ENCODE results near the gene CYP24A1. TPM values are rescaled to one million over a fixed set of nuclear protein-coding genes. Genes with fewer than 3 reads are reported as not detected.
"Not testable (repeated sequence)": the region's sequence is repeated elsewhere in the genome, so short reads cannot be mapped to it uniquely, and the experiment has no call there.

The CYP24A1 gene
- total RNA-seq, 2 donors from 2014 or later: 0.08 TPM; not detected in 1

GRCh38 chr20:54131675-54132611, 41.8 kb downstream of the CYP24A1 start:
- H3K9me3 Mint-ChIP-seq: no peaks in the 10 kb centered on the region
- ATAC-seq (replicated peaks): no peak
- no peak overlapping the region for H3K4me3 Mint-ChIP-seq
- peaks cover 4% of the 10 kb centered on the region for H3K27me3 Mint-ChIP-seq
- no peaks in the 10 kb centered on the region for H3K4me1 Mint-ChIP-seq
- H3K36me3 Mint-ChIP-seq (ENCODE audit: low read depth): no peaks in the 10 kb centered on the region
- H3K27ac Mint-ChIP-seq: no peak overlapping the region

DNA sequence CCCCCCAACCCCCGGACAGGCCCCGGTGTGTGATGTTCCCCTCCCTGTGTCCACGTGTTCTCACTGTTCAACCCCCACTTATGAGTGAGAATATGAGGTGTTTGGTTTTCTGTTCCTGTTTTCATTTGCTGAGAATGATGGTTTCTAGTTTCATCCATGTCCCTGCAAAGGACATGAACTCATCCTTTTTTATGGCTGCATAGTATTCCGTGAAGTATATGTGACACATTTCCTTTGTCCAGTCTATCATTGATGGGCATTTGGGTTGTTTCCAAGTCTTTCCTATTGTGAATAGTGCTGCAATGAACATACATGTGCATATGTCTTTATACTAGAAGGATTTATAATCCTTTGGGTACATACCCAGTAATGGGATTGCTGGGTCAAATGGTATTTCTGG, 42.7 kb downstream of the CYP24A1 start:
- not testable (repeated sequence) for H3K36me3 Mint-ChIP-seq (ENCODE audit: low read depth); H3K27me3 Mint-ChIP-seq; H3K4me3 Mint-ChIP-seq; H3K9me3 Mint-ChIP-seq; H3K4me1 Mint-ChIP-seq; ATAC-seq (replicated peaks); H3K27ac Mint-ChIP-seq

DNA sequence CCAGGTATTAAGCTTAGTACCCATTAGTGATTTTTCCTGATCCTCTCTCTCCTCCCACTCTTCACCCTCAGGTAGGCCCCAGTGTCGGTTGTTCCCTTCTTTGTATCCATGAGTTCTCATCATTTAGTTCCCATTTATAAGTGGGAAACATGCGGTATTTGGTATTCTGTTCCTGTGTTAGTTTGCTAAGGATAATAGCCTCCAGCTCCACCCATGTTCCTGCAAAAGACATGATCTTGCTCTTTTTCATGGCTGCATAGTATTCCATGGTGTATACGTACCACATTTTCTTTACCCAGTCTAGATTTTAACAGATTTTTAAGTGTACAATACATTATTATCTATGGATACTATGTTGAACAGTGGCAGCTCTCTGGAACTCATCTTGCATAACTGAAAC, 44.4 kb downstream of the CYP24A1 start:
- ATAC-seq (replicated peaks): no peak
- Mint-ChIP-seq H3K27ac (no peak overlapping the region), H3K4me1 (no peaks in the 10 kb centered on the region), H3K4me3 (no peak overlapping the region), H3K27me3 (peaks cover 4% of the 10 kb centered on the region), H3K36me3 (ENCODE audit: low read depth) (no peaks in the 10 kb centered on the region), H3K9me3 (no peaks in the 10 kb centered on the region)

- Mint-ChIP-seq H3K27ac (no peak overlapping the region), H3K27me3 (peaks cover 4% of the 10 kb centered on the region), H3K4me1 (no peaks in the 10 kb centered on the region), H3K9me3 (no peaks in the 10 kb centered on the region), H3K36me3 (ENCODE audit: low read depth) (no peaks in the 10 kb centered on the region), H3K4me3 (no peak overlapping the region)
- no peak for ATAC-seq (replicated peaks)
These were observed 45.8 kb downstream of the CYP24A1 start for GRCh38 chr20:54127855-54128574.

DNA sequence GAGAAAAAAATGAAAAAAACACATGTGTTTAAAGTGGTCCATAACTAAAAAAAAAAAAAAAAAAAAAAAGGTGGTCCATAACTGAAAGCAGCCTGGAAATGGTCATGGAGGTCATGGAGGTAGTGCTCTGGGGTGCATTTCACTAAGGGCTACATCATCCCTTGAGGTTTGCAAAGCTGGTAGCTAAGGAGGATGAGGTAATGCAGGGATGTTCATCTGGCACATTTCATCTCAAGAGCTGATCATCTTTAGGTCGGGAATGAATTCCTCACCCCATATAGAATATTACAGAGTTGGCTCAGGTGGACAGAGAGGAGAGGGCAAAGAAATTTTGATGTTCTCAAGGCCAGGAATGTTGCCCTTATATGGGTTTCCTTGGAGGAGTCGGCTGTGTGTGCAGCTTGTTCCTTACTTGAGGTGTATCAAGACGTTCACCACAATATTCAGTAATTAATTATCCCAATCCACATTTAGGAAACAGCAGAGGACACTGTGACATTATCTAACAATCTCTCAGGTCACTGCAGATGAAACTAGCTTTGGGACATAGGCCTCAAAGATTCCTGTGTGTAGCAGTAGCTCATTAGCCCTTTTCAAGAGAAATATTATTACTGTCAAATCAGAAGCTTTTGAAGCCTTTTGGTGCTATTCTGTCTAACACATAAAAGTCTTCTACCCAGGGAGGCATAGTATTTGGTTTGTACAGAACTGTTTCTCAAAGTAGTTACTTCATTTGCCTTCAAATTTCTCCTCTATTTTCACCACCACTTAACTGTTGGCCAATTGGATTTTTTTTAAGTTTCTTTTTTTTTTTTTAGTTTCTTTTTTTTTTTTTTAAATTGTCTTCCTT, 46.8 kb downstream of the CYP24A1 start:
- Mint-ChIP-seq H3K4me3 (no peak overlapping the region), H3K27me3 (peaks cover 2% of the 10 kb centered on the region)

GRCh38 chr20:54126328-54126727, 47.5 kb downstream of the CYP24A1 start:
- not testable (repeated sequence) for H3K27me3 Mint-ChIP-seq; H3K36me3 Mint-ChIP-seq (ENCODE audit: low read depth); H3K4me3 Mint-ChIP-seq; H3K27ac Mint-ChIP-seq; ATAC-seq (replicated peaks); H3K4me1 Mint-ChIP-seq; H3K9me3 Mint-ChIP-seq

More for the DNA sequence above, 46.8 kb downstream of the CYP24A1 start:
- ATAC-seq (replicated peaks): no peak
- no peaks in the 10 kb centered on the region for H3K36me3 Mint-ChIP-seq (ENCODE audit: low read depth)
- H3K4me1 Mint-ChIP-seq: no peaks in the 10 kb centered on the region
- no peak overlapping the region for H3K27ac Mint-ChIP-seq
- no peaks in the 10 kb centered on the region for H3K9me3 Mint-ChIP-seq

GRCh38 chr20:54123587-54124180, 50.1 kb downstream of the CYP24A1 start:
- Mint-ChIP-seq H3K9me3 (no peaks in the 10 kb centered on the region), H3K4me3 (no peak overlapping the region)
- no peak for ATAC-seq (replicated peaks)

GRCh38 chr20:54122681-54123586, 50.9 kb downstream of the CYP24A1 start:
- Mint-ChIP-seq H3K27ac (no peak overlapping the region), H3K27me3 (no peaks in the 10 kb centered on the region)

More at GRCh38 chr20:54123587-54124180, 50.1 kb downstream of the CYP24A1 start:
- Mint-ChIP-seq H3K36me3 (ENCODE audit: low read depth) (no peaks in the 10 kb centered on the region), H3K27me3 (no peaks in the 10 kb centered on the region), H3K4me1 (no peaks in the 10 kb centered on the region), H3K27ac (no peak overlapping the region)

DNA sequence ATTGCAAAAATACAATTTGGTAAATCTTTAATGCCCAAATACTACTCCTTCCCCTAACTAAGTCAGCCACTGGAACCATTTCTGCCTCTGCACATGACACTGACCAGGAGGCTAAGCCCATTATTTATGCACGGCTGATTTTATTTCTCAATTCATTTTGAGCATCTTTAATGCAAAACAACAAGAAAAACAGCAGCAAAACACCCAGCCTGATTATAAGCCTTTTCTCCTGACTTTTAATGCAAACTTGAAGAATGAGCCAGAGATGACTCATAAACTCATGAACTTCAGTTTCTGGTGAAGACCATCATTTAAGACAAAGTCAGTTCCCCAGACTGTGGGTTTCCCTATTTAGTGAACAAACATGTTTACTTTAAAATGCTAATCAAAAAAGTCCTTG, 51.6 kb downstream of the CYP24A1 start:
- no peak for ATAC-seq (replicated peaks)
- H3K4me3 Mint-ChIP-seq: no peak overlapping the region
- no peaks in the 10 kb centered on the region for H3K4me1 Mint-ChIP-seq
- no peak overlapping the region for H3K27ac Mint-ChIP-seq
- H3K9me3 Mint-ChIP-seq: no peaks in the 10 kb centered on the region
- H3K27me3 Mint-ChIP-seq: no peaks in the 10 kb centered on the region
- no peaks in the 10 kb centered on the region for H3K36me3 Mint-ChIP-seq (ENCODE audit: low read depth)

More at GRCh38 chr20:54122681-54123586, 50.9 kb downstream of the CYP24A1 start:
- Mint-ChIP-seq H3K4me1 (no peaks in the 10 kb centered on the region), H3K4me3 (no peak overlapping the region), H3K9me3 (no peaks in the 10 kb centered on the region), H3K36me3 (ENCODE audit: low read depth) (no peaks in the 10 kb centered on the region)
- ATAC-seq (replicated peaks): no peak

GRCh38 chr20:54119744-54120143, 54.0 kb downstream of the CYP24A1 start:
- no peak for ATAC-seq (replicated peaks)
- no peaks in the 10 kb centered on the region for H3K27me3 Mint-ChIP-seq
- no peaks in the 10 kb centered on the region for H3K9me3 Mint-ChIP-seq
- H3K4me3 Mint-ChIP-seq: no peak overlapping the region
- no peaks in the 10 kb centered on the region for H3K36me3 Mint-ChIP-seq (ENCODE audit: low read depth)
- H3K27ac Mint-ChIP-seq: no peak overlapping the region
- no peaks in the 10 kb centered on the region for H3K4me1 Mint-ChIP-seq

GRCh38 chr20:54118220-54119001, 55.4 kb downstream of the CYP24A1 start:
- Mint-ChIP-seq H3K27me3 (peaks cover 6% of the 10 kb centered on the region), H3K4me1 (no peaks in the 10 kb centered on the region), H3K4me3 (no peak overlapping the region), H3K36me3 (ENCODE audit: low read depth) (no peaks in the 10 kb centered on the region), H3K27ac (no peak overlapping the region), H3K9me3 (no peaks in the 10 kb centered on the region)
- no peak for ATAC-seq (replicated peaks)

DNA sequence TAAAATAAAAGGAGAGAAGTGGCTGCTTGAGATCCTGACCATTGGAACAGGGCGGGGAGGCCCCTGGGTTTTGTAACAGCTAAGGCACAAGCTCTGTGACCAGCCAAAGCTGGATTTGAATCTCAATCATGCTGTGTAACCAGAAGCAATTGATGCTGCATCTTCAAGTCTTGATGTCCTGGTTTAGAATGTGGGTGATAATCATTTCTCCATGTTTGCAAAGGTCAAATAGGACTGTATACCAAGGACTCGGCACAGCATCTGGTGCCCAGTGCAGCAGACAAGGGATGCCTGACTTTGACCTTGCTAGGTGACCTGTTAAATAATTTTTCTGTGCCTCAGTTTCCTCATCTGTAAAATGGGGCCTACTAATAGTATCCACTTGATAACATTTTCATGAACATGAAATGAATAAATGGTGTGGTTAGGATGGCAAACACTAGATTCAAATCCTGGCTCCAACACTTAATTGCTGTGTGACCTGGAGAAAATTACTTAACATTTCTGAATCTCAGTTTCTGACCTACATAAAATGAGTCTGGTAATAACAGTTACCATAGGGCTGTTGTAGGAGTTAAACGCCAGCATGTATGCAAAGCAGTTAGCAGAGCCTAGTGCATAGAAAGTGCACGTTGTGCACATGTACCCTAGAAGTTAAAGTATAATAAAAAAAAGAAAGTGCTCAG, 57.1 kb downstream of the CYP24A1 start:
- H3K4me3 Mint-ChIP-seq: no peak overlapping the region
- H3K27me3 Mint-ChIP-seq: peaks cover 9% of the 10 kb centered on the region
- no peak for ATAC-seq (replicated peaks)
- H3K9me3 Mint-ChIP-seq: no peaks in the 10 kb centered on the region
- H3K36me3 Mint-ChIP-seq (ENCODE audit: low read depth): no peaks in the 10 kb centered on the region
- H3K27ac Mint-ChIP-seq: no peak overlapping the region
- no peaks in the 10 kb centered on the region for H3K4me1 Mint-ChIP-seq

Measured in activated T-helper 17 cell treated with anti-CD3 and anti-CD28 coated beads, Interleukin-2, amount 50 U/mL, for 72 hours (primary cell).